OCI-LY3 (cell line): Measurements from ENCODE around the gene NIF3L1.

Source experiments
- CTCF ChIP-seq: fragments of 200-600, 300-600 bp; sonication (generic); IDR thresholded peaks from 2 replicates; pipeline ENCODE4 v1.5.1; 2014; ENCODE audit warnings: antibody characterized with exemption, low read length, low read depth
- EZH2phosphoT487 ChIP-seq: fragments of 200-600 bp; shearing (Covaris generic); IDR thresholded peaks from 2 replicates; pipeline ENCODE4 v1.6.1; 2018; ENCODE audit warnings: antibody characterized with exemption, mixed run types, low read depth

DNA sequence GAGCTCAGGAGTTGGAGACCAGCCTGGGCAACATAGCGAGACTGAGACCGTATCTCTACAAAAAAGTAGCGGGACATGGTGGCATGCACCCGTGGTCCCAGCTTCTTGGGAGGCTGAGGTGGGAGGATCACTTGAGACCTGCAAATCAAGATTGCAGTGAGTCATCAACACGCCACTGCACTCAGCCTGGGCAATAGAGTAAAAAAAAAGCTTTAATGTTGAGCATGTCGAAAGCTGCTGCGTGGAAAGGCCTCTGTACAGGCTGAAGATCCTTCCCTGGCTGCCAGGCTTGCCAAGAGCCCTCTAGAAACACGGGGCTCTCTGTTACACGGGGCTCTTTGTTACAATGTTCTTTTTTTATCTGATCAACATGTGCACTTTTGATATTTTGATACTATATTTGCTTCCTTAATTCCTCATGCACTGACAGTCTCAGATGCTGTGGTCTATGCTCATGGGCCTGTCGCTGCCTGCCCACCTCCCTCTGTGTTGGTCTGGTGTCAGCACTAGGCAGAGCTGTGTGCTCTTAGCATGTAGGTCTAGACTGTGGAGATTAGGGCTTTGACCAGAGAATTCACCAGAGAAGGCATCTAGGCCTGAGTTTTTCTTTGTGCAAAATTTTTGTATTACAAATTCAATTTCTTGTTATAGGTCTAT, 43.4 kb upstream of the NIF3L1 start:
- no peak for TF ChIP-seq CTCF
- no peak for TF ChIP-seq EZH2phosphoT487
